SKM-1 (cell line): Measurements from ENCODE around the gene USP46.
A peak's percentile ranks its signal among the peaks of the same experiment; 100 is the strongest.

Source experiments
- DNase-seq: peaks from one replicate; lab custom pipeline; 2025; ENCODE audit not compliant: unreplicated experiment; lab: John Stamatoyannopoulos, UW

The USP46 gene

GRCh38 chr4:52657618-52658501, 1.2 kb downstream of the USP46 start:
- DNase-seq, result no peak

GRCh38 chr4:52657292-52657617, 1.8 kb downstream of the USP46 start:
- DNase-seq, result no peak

- no peak for DNase-seq
Observed at GRCh38 chr4:52655506-52655905, 3.6 kb downstream of the USP46 start.

- no peak for DNase-seq
Observed at GRCh38 chr4:52651996-52652672, 7.0 kb downstream of the USP46 start.

GRCh38 chr4:52648836-52649235, 10.3 kb downstream of the USP46 start:
- no peak for DNase-seq

GRCh38 chr4:52646741-52647140, 12.4 kb downstream of the USP46 start:
- no peak for DNase-seq

- no peak for DNase-seq
Observed at GRCh38 chr4:52646096-52646495, 13.0 kb downstream of the USP46 start.

- no peak for DNase-seq
Observed at GRCh38 chr4:52645300-52645699, 13.8 kb downstream of the USP46 start.

- DNase-seq, result no peak
Observed at GRCh38 chr4:52643785-52644244, 15.3 kb downstream of the USP46 start.

GRCh38 chr4:52643190-52643589, 15.9 kb downstream of the USP46 start:
- DNase-seq, result no peak

- no peak for DNase-seq
Observed at GRCh38 chr4:52641854-52642563, 17.1 kb downstream of the USP46 start.

GRCh38 chr4:52640808-52641565, 18.1 kb downstream of the USP46 start:
- no peak for DNase-seq

- peak; percentile 78 for DNase-seq
Observed at GRCh38 chr4:52638717-52639116, 20.4 kb downstream of the USP46 start.

- DNase-seq, result no peak
Observed at GRCh38 chr4:52637116-52637515, 22.0 kb downstream of the USP46 start.

- DNase-seq, result no peak
Observed at GRCh38 chr4:52635560-52635959, 23.5 kb downstream of the USP46 start.

GRCh38 chr4:52635130-52635529, 24.0 kb downstream of the USP46 start:
- DNase-seq, result no peak

- DNase-seq, result no peak
Observed at GRCh38 chr4:52633846-52634245, 25.3 kb downstream of the USP46 start.

GRCh38 chr4:52628974-52629373, 30.1 kb downstream of the USP46 start:
- DNase-seq, result no peak

GRCh38 chr4:52628543-52628942, 30.6 kb downstream of the USP46 start:
- DNase-seq, result no peak

GRCh38 chr4:52627876-52628275, 31.2 kb downstream of the USP46 start:
- DNase-seq, result no peak

GRCh38 chr4:52625216-52625615, 33.9 kb downstream of the USP46 start:
- DNase-seq, result no peak
